Naive thymus-derived CD4-positive, alpha-beta T cell (primary cell): ENCODE data around the gene ITGA6. TPM values are rescaled to one million over a fixed set of nuclear protein-coding genes. Genes with fewer than 3 reads are reported as not detected.

Experiments
- ATAC-seq: fragments of 150-1000 bp; cut with Tn5 transposase; 2 replicates; pipeline ENCODE4 v1.10.0; 2021; ENCODE audit warnings: mild to moderate bottlenecking, moderate library complexity
- CTCF ChIA-PET: fragments of 350-600 bp; sonication (Branson Sonifier 250); formaldehyde crosslinking; loops from one replicate; lab custom pipeline; 2021; ENCODE audit warnings: antibody characterized with exemption; lab: Charles Lee
- POLR2A ChIA-PET: fragments of 350-600 bp; sonication (Branson Sonifier 250); formaldehyde crosslinking; loops from one replicate; lab custom pipeline; 2021; ENCODE audit warnings: antibody characterized with exemption, inconsistent platforms; lab: Charles Lee
- DNase-seq, 9 donors: peaks; one replicate each; pipeline versions ENCODE4 v3.0.0 to v3.0.0-alpha.2; 2020 to 2022; ENCODE audit warnings: mixed read lengths in 1 of 9
- H3K27ac ChIP-seq: one replicate; pipeline ENCODE4 v1.7.0; 2013; ENCODE audit warnings: mild to moderate bottlenecking, low read depth, low read length, moderate library complexity
- H3K27me3 ChIP-seq, 2 donors: one replicate each; pipeline ENCODE4 v1.7.0; 2013; ENCODE audit warnings: low read length in 2 of 2, mild to moderate bottlenecking in 2 of 2, moderate library complexity in 2 of 2; ENCODE audit not compliant: control insufficient read depth in 2 of 2, insufficient read depth in 2 of 2
- H3K36me3 ChIP-seq, 3 experiments: 1 replicate in 2 of 3; 2 replicates in 1 of 3; pipeline ENCODE4 v1.7.0; 2013; ENCODE audit warnings: low read length in 3 of 3, mild to moderate bottlenecking in 3 of 3, moderate library complexity in 1 of 3; ENCODE audit not compliant: insufficient read depth in 3 of 3, control insufficient read depth in 2 of 3
- H3K4me1 ChIP-seq, 2 donors: one replicate each; pipeline ENCODE4 v1.7.0; 2013; ENCODE audit warnings: low read length in 2 of 2, mild to moderate bottlenecking in 2 of 2, moderate library complexity in 1 of 2; ENCODE audit not compliant: control insufficient read depth in 2 of 2, insufficient read depth in 2 of 2
- H3K4me3 ChIP-seq: 2 replicates; pipeline ENCODE4 v1.7.0; 2013; ENCODE audit warnings: mild to moderate bottlenecking, low read length
- H3K9me3 ChIP-seq, 3 experiments: 1 replicate in 2 of 3; 2 replicates in 1 of 3; pipeline ENCODE4 v1.7.0; 2013; ENCODE audit warnings: low read length in 3 of 3; ENCODE audit not compliant: control insufficient read depth in 2 of 3
- H3K27ac Mint-ChIP-seq, 9 donors: one replicate each; pipeline ENCODE4 v1.8.0; 2020 to 2022; ENCODE audit warnings: mixed read lengths in 9 of 9, mild to moderate bottlenecking in 8 of 9, moderate library complexity in 5 of 9, inconsistent platforms in 2 of 9
- H3K27me3 Mint-ChIP-seq, 5 donors: one replicate each; pipeline ENCODE4 v1.8.0; 2021 to 2022; ENCODE audit warnings: mixed read lengths in 5 of 5, mild to moderate bottlenecking in 1 of 5
- H3K36me3 Mint-ChIP-seq, 5 donors: one replicate each; pipeline ENCODE4 v1.8.0; 2020 to 2022; ENCODE audit warnings: mixed read lengths in 5 of 5, mild to moderate bottlenecking in 3 of 5, inconsistent platforms in 1 of 5
- H3K4me1 Mint-ChIP-seq, 7 donors: one replicate each; pipeline ENCODE4 v1.8.0; 2020 to 2022; ENCODE audit warnings: mixed read lengths in 7 of 7, mild to moderate bottlenecking in 3 of 7, inconsistent platforms in 1 of 7
- H3K4me3 Mint-ChIP-seq, 10 donors: one replicate each; pipeline ENCODE4 v1.8.0; 2020 to 2022; ENCODE audit warnings: mild to moderate bottlenecking in 10 of 10, mixed read lengths in 10 of 10, moderate library complexity in 6 of 10, inconsistent platforms in 2 of 10
- H3K9me3 Mint-ChIP-seq, 11 donors: one replicate each; pipeline ENCODE4 v1.8.0; 2020 to 2022; ENCODE audit warnings: mixed read lengths in 11 of 11, mild to moderate bottlenecking in 4 of 11, inconsistent platforms in 1 of 11, moderate library complexity in 1 of 11
- intact Hi-C, 2 donors: fragments of 100-400 bp; cut with micrococcal nuclease; formaldehyde crosslinking; loops; one replicate each; pipeline ENCODE4 v1.15.1; 2023
- polyA plus RNA-seq, 2 donors: library from polyadenylated mRNA; unstranded; fragments of 300-500 nt; fragmentation: Illumina TruSeq; gene quantifications; one replicate each; pipeline ENCODE4 v1.2.3, GENCODE V29; 2021
- total RNA-seq, 6 experiments: library from RNA in 5 of 6; stranded (reverse) in 5 of 6; gene quantifications; 1 replicate in 5 of 6; 2 replicates in 1 of 6; pipeline ENCODE4 v1.2.3 and lab custom pipeline; 2021 to 2026

ITGA6 gene
- total and polyA plus RNA-seq, 7 experiments from 2014 or later, result 13.1 to 179 (median 132) TPM

GRCh38 chr2:172512810-172513523 lies 85.6 kb downstream of the ITGA6 start:
- Histone ChIP-seq H3K27me3 (no peaks in the 10 kb centered on the region), H3K4me3 (no peak overlapping the region), H3K4me1 (peaks cover 0 to 15% of the 10 kb centered on the region in 2 donors), H3K9me3 (peaks cover 0 to 18% (median 12%) of the 10 kb centered on the region in 3 experiments), H3K36me3 (no peaks in the 10 kb centered on the region), H3K27ac (no peak overlapping the region)
- POLR2A ChIA-PET, result interaction anchor here (0.6 to 1.3 kb wide), 3 partner anchors 9 to 96 kb away, joined by 3 to 4 read pairs (median 3); no protein-coding TSS in a partner anchor
- CTCF ChIA-PET, result no interaction called here
- peaks cover 14 to 58% (median 37%) of the 10 kb centered on the region in 5 donors for H3K36me3 Mint-ChIP-seq
- H3K4me3 Mint-ChIP-seq, result peak overlapping the region in 2 of 10 donors; percentile 42
- intact Hi-C loops, result loop anchor here in 1 of 2 donors (5.0 kb wide), 1 partner anchor 44 kb away; the partner anchor contains the start of gene PDK1
- H3K4me1 Mint-ChIP-seq, result peaks cover 11 to 52% (median 37%) of the 10 kb centered on the region in 7 donors
- peak overlapping the region in 3 of 9 donors; percentile 25 to 72 (median 31) for H3K27ac Mint-ChIP-seq
- H3K27me3 Mint-ChIP-seq, result no peaks in the 10 kb centered on the region
- ATAC-seq (no peak), DNase-seq (no peak)
- peaks cover 0 to 61% (median 22%) of the 10 kb centered on the region in 11 donors for H3K9me3 Mint-ChIP-seq

DNA sequence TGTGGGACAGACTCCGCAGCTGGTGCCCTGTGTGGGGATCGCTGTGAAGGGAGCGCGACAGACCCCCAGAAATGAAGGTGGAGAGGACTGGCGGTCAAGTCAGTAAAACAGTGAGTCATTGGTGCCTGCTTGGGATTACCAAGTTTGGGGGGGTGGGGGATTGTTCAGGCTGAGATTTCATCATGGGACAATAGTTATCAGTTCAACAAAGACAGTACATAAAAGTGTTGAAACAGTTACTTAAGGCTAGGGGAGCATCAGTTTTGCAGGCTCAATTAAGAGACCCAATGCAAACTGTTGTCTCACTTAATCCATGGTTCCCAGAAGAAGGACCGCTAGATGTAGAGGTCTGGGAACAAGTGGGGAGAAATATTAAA lies 86.1 kb downstream of the ITGA6 start:
- ATAC-seq, result no peak

DNA sequence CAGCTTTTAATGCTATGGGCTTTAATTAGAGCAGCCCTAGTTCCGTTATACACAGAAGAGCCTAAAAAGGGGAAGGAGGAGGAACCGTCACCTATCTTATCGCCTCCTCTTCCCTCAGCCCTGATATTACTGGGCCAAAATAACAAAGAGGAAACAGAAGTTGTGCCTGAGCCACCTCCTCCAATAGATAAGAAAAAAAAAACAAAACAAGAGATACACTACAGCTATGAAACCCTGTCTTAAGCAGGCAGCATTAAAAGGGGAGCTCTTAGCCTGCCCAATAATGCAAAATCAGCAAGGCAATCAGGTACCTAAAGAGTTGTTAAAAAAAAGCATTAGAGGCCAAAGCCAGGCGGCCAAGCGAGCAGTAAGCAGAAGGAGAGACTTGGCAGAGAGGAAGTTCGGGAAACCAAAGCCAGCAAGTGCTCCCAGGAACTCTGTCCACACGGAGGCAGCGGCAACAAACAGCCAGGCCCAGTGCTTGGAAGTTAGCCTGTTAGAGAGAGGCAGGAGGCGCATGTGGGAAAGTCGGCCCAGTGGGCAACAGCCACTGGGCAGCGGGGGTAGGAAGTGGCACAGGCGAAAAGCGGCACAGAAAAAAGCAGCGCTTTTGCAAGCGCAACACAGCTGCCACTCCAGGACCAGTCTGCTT lies 86.7 kb downstream of the ITGA6 start:
- no peaks in the 10 kb centered on the region for H3K27me3 ChIP-seq
- ATAC-seq, result peak; percentile 74
- intact Hi-C loops, result loop anchor here in 1 of 2 donors (5.0 kb wide), 1 partner anchor 43 kb away; the partner anchor contains the start of gene PDK1

More for the DNA sequence above, 86.1 kb downstream of the ITGA6 start:
- Mint-ChIP-seq H3K9me3 (peaks cover 0 to 61% (median 22%) of the 10 kb centered on the region in 11 donors), H3K27me3 (no peaks in the 10 kb centered on the region), H3K4me3 (no peak overlapping the region), H3K27ac (peak overlapping the region in 2 of 9 donors; percentile 49 to 72), H3K36me3 (peaks cover 18 to 53% (median 37%) of the 10 kb centered on the region in 5 donors), H3K4me1 (peaks cover 11 to 47% (median 31%) of the 10 kb centered on the region in 7 donors)
- Histone ChIP-seq H3K9me3 (peaks cover 0 to 18% (median 12%) of the 10 kb centered on the region in 3 experiments), H3K27ac (no peak overlapping the region), H3K4me3 (no peak overlapping the region), H3K4me1 (peaks cover 0 to 15% of the 10 kb centered on the region in 2 donors), H3K27me3 (no peaks in the 10 kb centered on the region), H3K36me3 (no peaks in the 10 kb centered on the region)
- CTCF ChIA-PET, result no interaction called here
- intact Hi-C loops, result loop anchor here in 1 of 2 donors (5.0 kb wide), 1 partner anchor 44 kb away; the partner anchor contains the start of gene PDK1
- POLR2A ChIA-PET, result interaction anchor here (0.6 to 1.3 kb wide), 3 partner anchors 9 to 95 kb away, joined by 3 to 4 read pairs (median 3); no protein-coding TSS in a partner anchor
- no peak for DNase-seq

DNA sequence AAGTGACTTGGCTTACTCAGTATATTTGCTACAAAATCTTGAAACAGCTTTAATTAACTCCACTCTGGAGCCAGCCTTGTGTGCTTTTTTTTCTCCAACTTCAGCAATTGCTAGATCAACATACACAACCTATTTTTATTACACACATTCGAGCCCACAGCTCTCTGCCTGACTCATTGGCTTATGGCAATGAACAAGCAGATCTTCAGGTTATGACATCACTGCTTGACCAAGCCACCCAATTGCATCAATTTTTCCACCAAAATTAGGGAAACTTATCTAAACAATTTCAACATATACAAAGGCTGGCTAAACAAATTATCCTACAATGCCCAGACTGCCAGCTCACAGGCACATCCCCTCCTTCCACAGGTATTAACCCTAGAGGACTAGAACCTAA lies 88.9 kb downstream of the ITGA6 start:
- Histone ChIP-seq H3K27ac (no peak overlapping the region), H3K4me1 (peaks cover 0 to 3% of the 10 kb centered on the region in 2 donors), H3K4me3 (no peak overlapping the region), H3K27me3 (no peaks in the 10 kb centered on the region), H3K36me3 (no peaks in the 10 kb centered on the region), H3K9me3 (peaks cover 0 to 31% (median 18%) of the 10 kb centered on the region in 3 experiments)
- Mint-ChIP-seq H3K36me3 (peaks cover 31 to 62% (median 53%) of the 10 kb centered on the region in 5 donors), H3K27me3 (no peaks in the 10 kb centered on the region), H3K4me3 (no peak overlapping the region), H3K4me1 (peaks cover 0 to 27% (median 8%) of the 10 kb centered on the region in 7 donors), H3K27ac (no peak overlapping the region), H3K9me3 (peaks cover 11 to 81% (median 34%) of the 10 kb centered on the region in 11 donors)
- CTCF ChIA-PET, result no interaction called here
- ATAC-seq (no peak), DNase-seq (no peak)
- POLR2A ChIA-PET, result interaction anchor here (0.7 kb wide), 1 partner anchor 125 kb away, joined by 4 read pairs; no protein-coding TSS in a partner anchor
- intact Hi-C loops, result no loop called here

More for the DNA sequence above, 86.7 kb downstream of the ITGA6 start:
- no peaks in the 10 kb centered on the region for H3K36me3 ChIP-seq
- Mint-ChIP-seq H3K4me3 (no peak overlapping the region), H3K36me3 (peaks cover 20 to 54% (median 39%) of the 10 kb centered on the region in 5 donors), H3K27me3 (no peaks in the 10 kb centered on the region), H3K27ac (peak overlapping the region in 2 of 9 donors; percentile 22 to 67), H3K4me1 (peaks cover 11 to 47% (median 26%) of the 10 kb centered on the region in 7 donors), H3K9me3 (peaks cover 0 to 67% (median 24%) of the 10 kb centered on the region in 11 donors)
- ChIA-PET CTCF (interaction anchor here (0.6 kb wide), 1 partner anchor 197 kb away, joined by 3 read pairs; no protein-coding TSS in a partner anchor), POLR2A (interaction anchor here (0.6 to 1.3 kb wide), 3 partner anchors 10 to 95 kb away, joined by 3 to 4 read pairs (median 3); no protein-coding TSS in a partner anchor)
- no peak for DNase-seq
- H3K27ac ChIP-seq, result no peak overlapping the region
- H3K4me3 ChIP-seq, result no peak overlapping the region
- H3K4me1 ChIP-seq, result peaks cover 0 to 15% of the 10 kb centered on the region in 2 donors
- H3K9me3 ChIP-seq, result peaks cover 0 to 19% (median 12%) of the 10 kb centered on the region in 3 experiments

DNA sequence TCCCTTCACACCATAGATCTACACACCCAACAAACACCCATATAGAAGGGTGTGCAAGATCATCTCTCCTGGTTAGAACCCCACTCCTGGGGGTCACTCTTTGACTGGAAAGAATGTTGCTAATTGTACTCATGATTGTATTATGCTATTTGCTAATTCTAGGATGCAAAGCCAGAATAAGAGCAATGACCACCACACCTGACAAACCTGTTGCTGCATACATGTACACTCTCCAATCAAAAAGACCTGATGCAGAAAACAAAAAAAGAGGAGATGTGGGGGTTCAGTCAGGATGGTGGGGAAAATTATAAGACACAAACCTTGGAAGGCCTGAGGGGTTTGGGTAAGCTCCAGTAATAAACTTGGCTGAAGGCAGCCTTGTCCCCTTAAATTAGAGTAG lies 91.6 kb downstream of the ITGA6 start:
- Histone ChIP-seq H3K27me3 (no peaks in the 10 kb centered on the region), H3K4me1 (no peaks in the 10 kb centered on the region), H3K27ac (no peak overlapping the region), H3K9me3 (peaks cover 0 to 13% (median 6%) of the 10 kb centered on the region in 3 experiments), H3K4me3 (no peak overlapping the region), H3K36me3 (no peaks in the 10 kb centered on the region)
- ChIA-PET POLR2A (interaction anchor here (0.8 kb wide), 1 partner anchor 15 kb away, joined by 3 read pairs; no protein-coding TSS in a partner anchor), CTCF (interaction anchor here (0.6 kb wide), 1 partner anchor 342 kb away, joined by 3 read pairs; no protein-coding TSS in a partner anchor)
- no peak for DNase-seq
- Mint-ChIP-seq H3K9me3 (peaks cover 7 to 56% (median 19%) of the 10 kb centered on the region in 11 donors), H3K36me3 (peaks cover 26 to 59% (median 47%) of the 10 kb centered on the region in 5 donors), H3K4me1 (peaks cover 0 to 14% (median 0%) of the 10 kb centered on the region in 7 donors), H3K27ac (no peak overlapping the region), H3K27me3 (no peaks in the 10 kb centered on the region), H3K4me3 (no peak overlapping the region)
- ATAC-seq, result no peak
- intact Hi-C loops, result no loop called here

DNA sequence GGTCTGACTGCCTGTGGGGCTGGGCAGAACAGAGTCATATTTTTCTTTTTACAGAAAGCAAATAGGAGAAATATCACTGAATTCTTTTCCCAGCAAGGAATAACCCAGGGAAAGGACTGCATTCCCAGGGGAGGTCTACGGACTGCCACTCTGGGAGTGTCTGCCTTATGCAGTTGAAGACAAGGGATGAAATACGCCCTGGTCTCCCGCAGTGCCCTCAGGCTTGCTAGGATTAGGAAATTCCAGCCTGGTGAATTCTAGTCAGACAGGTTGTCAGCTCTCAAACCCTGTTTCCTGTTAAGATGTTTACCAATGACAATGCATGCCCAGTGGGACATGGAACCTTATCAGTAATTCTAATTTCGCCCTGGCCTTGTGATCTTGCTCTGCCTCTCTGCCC lies 98.2 kb downstream of the ITGA6 start:
- no peaks in the 10 kb centered on the region for H3K27me3 Mint-ChIP-seq
- peaks cover 14 to 62% (median 25%) of the 10 kb centered on the region in 11 donors for H3K9me3 Mint-ChIP-seq
- H3K27ac Mint-ChIP-seq, result peak overlapping the region in 1 of 9 donors; percentile 38
- peaks cover 0 to 10% (median 0%) of the 10 kb centered on the region in 3 experiments for H3K9me3 ChIP-seq
- H3K4me1 ChIP-seq, result no peaks in the 10 kb centered on the region
- H3K36me3 Mint-ChIP-seq, result peaks cover 21 to 70% (median 47%) of the 10 kb centered on the region in 5 donors
- H3K36me3 ChIP-seq, result peaks cover 0 to 3% (median 0%) of the 10 kb centered on the region in 3 experiments
- ChIA-PET CTCF (no interaction called here), POLR2A (no interaction called here)
- DNase-seq (no peak), ATAC-seq (no peak)
- intact Hi-C loops, result no loop called here
- H3K4me1 Mint-ChIP-seq, result peaks cover 0 to 2% (median 0%) of the 10 kb centered on the region in 7 donors
- H3K27ac ChIP-seq, result no peak overlapping the region
- no peak overlapping the region for H3K4me3 ChIP-seq
- H3K4me3 Mint-ChIP-seq, result no peak overlapping the region
- no peaks in the 10 kb centered on the region for H3K27me3 ChIP-seq
